DMS114 treated with DMSO at 0.1 percent for 48 hours (cell line): ENCODE data around the gene ADGRA1.

Experiments used
- DNase-seq: peaks from one replicate; lab custom pipeline; 2025; ENCODE audit not compliant: unreplicated experiment; lab: John Stamatoyannopoulos, UW

ADGRA1 gene

GRCh38 chr10:133160826-133161471 is 73.2 kb downstream of the ADGRA1 start:
- no peak for DNase-seq

- no peak for DNase-seq
Measured at GRCh38 chr10:133161486-133162109, 73.9 kb downstream of the ADGRA1 start.

GRCh38 chr10:133162178-133162909 is 74.6 kb downstream of the ADGRA1 start:
- no peak for DNase-seq

- DNase-seq = no peak
Measured at GRCh38 chr10:133162910-133163856, 75.5 kb downstream of the ADGRA1 start.

- no peak for DNase-seq
Measured at GRCh38 chr10:133163889-133164815, 76.4 kb downstream of the ADGRA1 start.

GRCh38 chr10:133164816-133165555 is 77.3 kb downstream of the ADGRA1 start:
- no peak for DNase-seq

GRCh38 chr10:133165556-133166503 is 78.1 kb downstream of the ADGRA1 start:
- no peak for DNase-seq

- DNase-seq = no peak
Measured at GRCh38 chr10:133166504-133166827, 78.7 kb downstream of the ADGRA1 start.

- no peak for DNase-seq
Measured at GRCh38 chr10:133166828-133167692, 79.3 kb downstream of the ADGRA1 start.

- DNase-seq = no peak
Measured at GRCh38 chr10:133167693-133168616, 80.2 kb downstream of the ADGRA1 start.

- DNase-seq = no peak
Measured at GRCh38 chr10:133168617-133169031, 80.9 kb downstream of the ADGRA1 start.

- no peak for DNase-seq
Measured at GRCh38 chr10:133169173-133169947, 81.6 kb downstream of the ADGRA1 start.

- DNase-seq = no peak
Measured at GRCh38 chr10:133170092-133170491, 82.4 kb downstream of the ADGRA1 start.

- no peak for DNase-seq
Measured at GRCh38 chr10:133173860-133174640, 86.3 kb downstream of the ADGRA1 start.
